Esophagus squamous epithelium (tissue), 5 donors: ENCODE results near the gene CCN5. TPM values are rescaled to one million over a fixed set of nuclear protein-coding genes. Genes with fewer than 3 reads are reported as not detected.

ENCODE experiments used
- DNase-seq: peaks from one replicate; lab custom pipeline; 2025; lab: John Stamatoyannopoulos, UW
- H3K27ac ChIP-seq, 4 donors: fragments of 200-600 bp; sonication (generic); one replicate each; pipeline ENCODE4 v1.5.1; 2016 to 2019; ENCODE audit warnings: mild to moderate bottlenecking in 1 of 4
- H3K27me3 ChIP-seq, 4 donors: fragments of 200-600 bp; sonication (generic); 1 replicate in 3 of 4; 2 replicates in 1 of 4; pipeline versions ENCODE4 v1.5.1 to v1.6.0; 2017 to 2021; ENCODE audit warnings: antibody characterized with exemption in 1 of 4
- H3K36me3 ChIP-seq, 3 donors: fragments of 200-600 bp; sonication (generic); one replicate each; pipeline ENCODE4 v1.5.1; 2016 to 2019
- H3K4me1 ChIP-seq, 3 donors: fragments of 200-600 bp; sonication (generic); one replicate each; pipeline ENCODE4 v1.5.1; 2017 to 2019
- H3K4me3 ChIP-seq, 4 donors: fragments of 200-600 bp; sonication (generic); 1 replicate in 3 of 4; 2 replicates in 1 of 4; pipeline ENCODE4 v1.5.1; 2016 to 2019; ENCODE audit warnings: mild to moderate bottlenecking in 2 of 4, moderate library complexity in 1 of 4
- H3K9me3 ChIP-seq, 3 donors: fragments of 200-600 bp; sonication (generic); one replicate each; pipeline ENCODE4 v1.5.1; 2016 to 2019
- CTCF ChIP-seq, 6 experiments: fragments of 450-650 bp in 4 of 6; fragments of 200-600 bp in 2 of 6; sonication (generic) in 2 of 6; IDR thresholded peaks; one replicate each; pipeline ENCODE4 v1.5.1; 2016 to 2019; ENCODE audit warnings: antibody characterized with exemption in 6 of 6, mild to moderate bottlenecking in 4 of 6, moderate library complexity in 4 of 6
- POLR2A ChIP-seq, 4 donors: fragments of 450-650 bp; IDR thresholded peaks; one replicate each; pipeline ENCODE4 v1.6.1; 2017; ENCODE audit warnings: antibody characterized with exemption in 4 of 4, mild to moderate bottlenecking in 4 of 4, moderate library complexity in 3 of 4
- WGBS, 2 donors: methylation state at CpG; one replicate each; pipeline ENCODE4 v1.1.5; 2018; 5-methylcytosine and 5-hydroxymethylcytosine counted together
- intact Hi-C: fragments of 100-400 bp; cut with DNase I; formaldehyde crosslinking; loops from one replicate; pipeline ENCODE4 v1.15.0; 2022
- total RNA-seq, 4 donors: library from RNA; depleted of rRNA; stranded (reverse); fragments of >200 nt; gene quantifications; one replicate each; pipeline ENCODE4 v1.1.0, GENCODE V29; 2016
- donor health status: DM: yes; HTN: yes; CAD: no.

CCN5 gene
- total RNA-seq, 4 donors from 2014 or later, result 6.7 to 83.9 (median 31.0) TPM

GRCh38 chr20:44691424-44692423 is 23.4 kb upstream of the CCN5 start:
- H3K4me3 ChIP-seq, result no peak overlapping the region
- no peaks in the 10 kb centered on the region for H3K36me3 ChIP-seq
- intact Hi-C loops, result no loop called here
- TF ChIP-seq CTCF (IDR thresholded peaks at IDR 0.05) (no peak), POLR2A (IDR thresholded peaks at IDR 0.05) (no peak)
- H3K27ac ChIP-seq, result peak overlapping the region; percentile 36 to 91 (median 82)
- no peaks in the 10 kb centered on the region for H3K27me3 ChIP-seq
- 44 to 51% methylated on average over 7 of the region's 7 CpGs for WGBS, 2 donors
- no peaks in the 10 kb centered on the region for H3K9me3 ChIP-seq
- no peak for DNase-seq
- peaks cover 0 to 59% (median 30%) of the 10 kb centered on the region in 3 donors for H3K4me1 ChIP-seq

GRCh38 chr20:44692932-44693480 is 22.2 kb upstream of the CCN5 start:
- 25 to 28% methylated on average over 2 to 4 of the region's 7 CpGs for WGBS, 2 donors
- Histone ChIP-seq H3K36me3 (no peaks in the 10 kb centered on the region), H3K27ac (peak overlapping the region; percentile 65 to 91 (median 82)), H3K4me3 (no peak overlapping the region), H3K27me3 (no peaks in the 10 kb centered on the region), H3K9me3 (no peaks in the 10 kb centered on the region), H3K4me1 (peaks cover 0 to 59% (median 30%) of the 10 kb centered on the region in 3 donors)
- TF ChIP-seq CTCF (IDR thresholded peaks at IDR 0.05), result no peak
- peak in 1 of 4 donors; percentile 27 for TF ChIP-seq POLR2A (IDR thresholded peaks at IDR 0.05)
- intact Hi-C loops, result no loop called here
- no peak for DNase-seq

DNA sequence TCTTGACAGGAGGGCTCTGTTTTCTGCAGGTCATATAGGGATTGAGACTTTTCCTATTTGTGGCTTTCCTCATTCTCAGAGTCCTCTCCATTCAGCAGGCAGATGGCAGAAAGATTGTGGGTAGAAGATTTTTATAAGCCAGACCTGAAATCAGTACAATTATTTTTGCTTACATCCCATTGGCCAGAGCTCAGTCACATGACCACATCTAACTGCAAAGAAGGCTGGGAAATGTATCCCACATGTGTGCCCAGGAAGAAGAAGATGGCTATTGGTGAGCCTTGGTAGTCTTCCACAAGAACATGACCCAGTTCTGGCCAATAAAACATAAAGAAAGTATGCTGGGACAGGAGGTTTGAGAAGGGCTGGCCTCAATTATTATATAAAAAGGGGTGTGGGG is 21.5 kb upstream of the CCN5 start:
- TF ChIP-seq POLR2A (IDR thresholded peaks at IDR 0.05) (no peak), CTCF (IDR thresholded peaks at IDR 0.05) (no peak)
- no peaks in the 10 kb centered on the region for H3K9me3 ChIP-seq
- DNase-seq, result no peak
- H3K27me3 ChIP-seq, result no peaks in the 10 kb centered on the region
- H3K4me1 ChIP-seq, result peaks cover 0 to 59% (median 30%) of the 10 kb centered on the region in 3 donors
- peak overlapping the region; percentile 65 to 91 (median 82) for H3K27ac ChIP-seq
- intact Hi-C loops, result no loop called here
- H3K36me3 ChIP-seq, result no peaks in the 10 kb centered on the region
- H3K4me3 ChIP-seq, result no peak overlapping the region

GRCh38 chr20:44694159-44694558 is 21.0 kb upstream of the CCN5 start:
- 87 to 91% methylated on average over 4 of the region's 4 CpGs for WGBS, 2 donors
- DNase-seq, result no peak
- H3K4me1 ChIP-seq, result peaks cover 0 to 59% (median 30%) of the 10 kb centered on the region in 3 donors
- H3K36me3 ChIP-seq, result no peaks in the 10 kb centered on the region
- TF ChIP-seq POLR2A (IDR thresholded peaks at IDR 0.05) (no peak), CTCF (IDR thresholded peaks at IDR 0.05) (no peak)
- no peaks in the 10 kb centered on the region for H3K27me3 ChIP-seq
- no peak overlapping the region for H3K4me3 ChIP-seq
- intact Hi-C loops, result no loop called here
- H3K27ac ChIP-seq, result peak overlapping the region; percentile 65 to 91 (median 82)
- no peaks in the 10 kb centered on the region for H3K9me3 ChIP-seq

DNA sequence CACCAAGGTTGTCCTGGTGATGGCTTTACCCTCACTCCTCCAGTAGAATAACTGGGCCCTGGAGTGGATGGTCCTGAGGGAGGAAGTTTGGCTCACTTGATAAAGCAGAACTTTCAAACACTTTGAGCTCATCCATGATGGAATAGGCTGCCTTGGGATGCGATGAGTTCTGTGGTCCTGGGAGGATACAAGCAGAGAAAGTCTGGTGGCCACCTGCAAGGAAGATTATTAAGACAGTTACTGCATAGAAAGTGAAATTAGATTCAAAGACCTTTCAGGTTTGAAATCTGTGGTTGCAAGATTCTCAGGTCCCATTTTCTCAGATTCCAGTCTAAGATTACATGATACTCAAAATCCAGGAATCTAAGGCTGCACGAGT is 19.9 kb upstream of the CCN5 start:
- H3K27me3 ChIP-seq, result no peaks in the 10 kb centered on the region
- H3K4me1 ChIP-seq, result peaks cover 0 to 59% (median 30%) of the 10 kb centered on the region in 3 donors
- intact Hi-C loops, result no loop called here
- DNase-seq, result no peak
- TF ChIP-seq POLR2A (IDR thresholded peaks at IDR 0.05), result no peak
- TF ChIP-seq CTCF (IDR thresholded peaks at IDR 0.05), result no peak
- H3K9me3 ChIP-seq, result no peaks in the 10 kb centered on the region
- H3K27ac ChIP-seq, result peak overlapping the region; percentile 65 to 91 (median 82)
- no peaks in the 10 kb centered on the region for H3K36me3 ChIP-seq
- no peak overlapping the region for H3K4me3 ChIP-seq
- 23 to 57% methylated on average over 1 to 2 of the region's 2 CpGs for WGBS, 2 donors
